Measurements from ENCODE around the gene PROM2.
A peak's percentile ranks its signal among the peaks of the same experiment; 100 is the strongest.

PROM2 gene

DNA sequence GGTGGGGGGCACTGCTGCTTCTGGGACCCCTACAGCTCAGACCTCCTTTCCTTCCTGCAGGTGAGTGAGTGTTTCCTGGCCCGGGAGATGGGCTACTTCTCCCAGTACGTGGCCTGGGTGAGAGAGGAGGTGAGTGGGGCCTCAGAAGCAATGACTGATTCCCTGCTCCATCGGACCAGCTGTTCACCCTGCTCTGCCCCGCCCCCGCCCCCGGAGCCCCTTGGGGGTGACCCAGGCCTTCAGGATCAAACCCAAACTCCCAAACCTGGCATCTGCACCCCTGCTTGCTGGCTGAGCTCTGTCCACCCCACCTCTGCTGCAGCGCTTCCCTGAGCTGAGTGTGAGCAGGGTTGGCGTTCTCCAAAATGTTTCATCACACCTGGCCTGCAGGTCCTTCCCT is 13.1 kb downstream of the PROM2 start:
- no peak for DNase-seq

- DNase-seq: no peak
Measured at GRCh38 chr2:95287806-95288205, 13.6 kb downstream of the PROM2 start.

- no peak for DNase-seq
Measured at GRCh38 chr2:95289253-95289652, 15.0 kb downstream of the PROM2 start.

GRCh38 chr2:95291222-95291621 is 17.0 kb downstream of the PROM2 start:
- no peak for DNase-seq

DNA sequence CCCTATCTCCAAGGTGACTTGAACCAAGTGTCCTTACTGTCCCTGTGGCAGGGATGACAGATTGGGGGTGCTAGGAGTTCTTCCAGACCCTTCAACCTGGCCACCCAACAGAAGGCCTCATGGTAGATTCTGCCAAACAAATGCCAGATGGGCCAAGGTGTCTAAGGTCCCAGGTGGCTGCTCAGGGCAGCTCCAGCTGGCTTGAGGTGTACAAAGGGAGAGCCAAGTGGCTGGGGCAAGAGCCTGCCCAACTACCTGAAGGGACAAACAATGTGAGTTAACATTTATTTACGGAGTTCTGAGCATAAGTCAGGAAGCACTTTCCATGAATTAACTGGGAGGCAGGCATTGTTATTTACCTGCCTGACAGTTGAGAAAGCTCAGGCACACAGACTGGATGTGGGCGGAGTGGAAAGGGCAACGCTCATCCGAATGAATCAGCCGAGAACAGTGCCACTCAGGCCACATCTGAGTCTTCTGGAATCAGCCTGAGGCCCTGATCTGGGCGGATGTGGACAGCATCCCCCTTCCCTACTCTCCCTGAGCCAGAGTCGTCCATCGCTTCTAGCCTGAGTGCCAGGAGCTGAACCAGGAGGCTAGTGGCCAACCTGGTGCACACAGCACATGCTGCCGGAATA is 18.5 kb downstream of the PROM2 start:
- no peak for DNase-seq

DNA sequence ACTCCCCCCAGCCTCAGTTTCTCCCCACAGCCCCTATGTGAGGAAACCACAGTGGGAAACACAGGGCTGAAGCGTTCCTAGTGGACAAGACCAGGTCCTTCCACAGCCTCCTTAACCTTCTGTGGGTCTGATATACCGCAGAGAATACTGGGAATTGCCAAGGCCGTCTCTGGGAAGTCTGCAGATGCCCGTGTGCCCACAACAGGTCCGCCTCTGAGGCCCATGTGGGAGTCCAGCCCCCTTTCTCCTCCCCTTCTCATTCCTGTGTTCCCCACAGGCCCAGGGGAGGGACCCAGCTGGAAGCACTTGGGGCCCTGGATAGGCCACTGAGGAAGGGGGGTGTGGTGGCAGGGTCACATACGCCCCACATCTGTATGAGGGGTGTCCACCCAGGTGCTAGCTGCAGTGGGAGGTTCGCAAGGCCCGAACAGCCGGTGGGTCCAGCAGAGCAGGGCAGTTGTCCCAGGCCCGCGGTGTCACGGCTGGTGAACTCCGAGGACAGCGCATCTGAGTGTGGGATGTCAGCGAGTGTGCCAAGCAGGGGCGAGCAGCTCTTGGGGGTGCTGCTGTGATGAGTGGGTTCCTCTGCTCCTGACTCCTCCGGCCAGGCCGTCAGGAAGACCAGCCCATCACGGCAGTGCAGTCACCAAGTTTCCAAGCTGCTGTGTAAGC is 20.5 kb downstream of the PROM2 start:
- DNase-seq: no peak

GRCh38 chr2:95295376-95295775 is 21.1 kb downstream of the PROM2 start:
- DNase-seq: no peak

DNA sequence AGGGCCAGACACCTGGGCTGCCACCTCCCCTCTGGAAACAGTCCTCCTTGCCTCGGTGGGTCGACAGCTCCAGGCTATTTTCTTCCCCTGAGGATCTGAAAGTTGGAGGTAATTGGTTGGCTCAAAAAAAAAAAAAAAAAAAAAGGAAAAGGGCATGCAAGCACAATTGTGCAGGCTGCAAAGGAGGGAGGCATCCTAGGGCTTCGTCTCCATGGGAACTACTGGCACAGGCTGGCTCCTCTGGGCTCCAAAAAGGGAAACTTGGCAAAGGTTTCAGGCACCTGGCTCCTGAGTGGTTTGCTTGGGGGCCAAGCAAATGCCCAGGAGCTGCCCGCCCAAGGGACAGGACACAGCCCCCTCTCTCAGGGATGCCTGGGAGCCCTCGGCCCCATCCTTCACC is 21.8 kb downstream of the PROM2 start:
- DNase-seq: no peak

- no peak for DNase-seq
Measured at GRCh38 chr2:95296880-95297487, 22.7 kb downstream of the PROM2 start, which contains the start of gene KCNIP3. TSS of gene KCNIP3 (plus strand) at chr2:95297347. CDS start at chr2:95297439, 92 bp downstream.

- DNase-seq: no peak
Measured at GRCh38 chr2:95297639-95298395, 23.6 kb downstream of the PROM2 start.

DNA sequence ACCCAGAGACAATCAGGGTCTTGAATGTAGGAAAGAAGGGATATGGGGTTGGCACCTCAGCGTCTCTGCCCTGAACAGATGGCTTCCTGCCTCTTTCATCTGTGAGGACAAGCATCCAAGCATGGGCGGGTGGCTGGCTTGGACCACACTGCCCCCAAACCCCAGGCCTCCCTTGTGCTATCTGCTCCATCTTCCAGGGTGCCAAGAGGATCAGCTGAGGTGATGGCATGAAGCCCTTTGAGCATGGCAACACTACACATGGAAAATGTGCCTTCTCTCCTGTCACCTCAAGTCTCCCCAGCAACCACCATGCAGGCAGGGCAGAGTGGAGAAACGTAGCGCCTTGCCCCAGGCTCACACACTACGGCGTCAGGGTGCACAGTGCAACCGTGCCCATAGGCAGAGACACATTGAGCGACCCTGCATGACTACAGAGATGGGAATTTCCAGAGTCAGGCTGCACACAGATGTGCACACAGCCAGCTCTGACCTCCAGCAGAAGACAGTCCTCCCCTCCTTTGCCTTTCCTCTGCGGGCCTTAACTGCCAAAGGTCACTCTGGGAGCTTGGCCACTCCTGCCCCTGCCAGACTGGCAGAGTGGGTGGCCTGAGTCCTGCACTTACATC is 24.4 kb downstream of the PROM2 start:
- no peak for DNase-seq

GRCh38 chr2:95299961-95300360 is 25.7 kb downstream of the PROM2 start:
- no peak for DNase-seq

- no peak for DNase-seq
Measured at GRCh38 chr2:95300450-95300849, 26.2 kb downstream of the PROM2 start.

DNA sequence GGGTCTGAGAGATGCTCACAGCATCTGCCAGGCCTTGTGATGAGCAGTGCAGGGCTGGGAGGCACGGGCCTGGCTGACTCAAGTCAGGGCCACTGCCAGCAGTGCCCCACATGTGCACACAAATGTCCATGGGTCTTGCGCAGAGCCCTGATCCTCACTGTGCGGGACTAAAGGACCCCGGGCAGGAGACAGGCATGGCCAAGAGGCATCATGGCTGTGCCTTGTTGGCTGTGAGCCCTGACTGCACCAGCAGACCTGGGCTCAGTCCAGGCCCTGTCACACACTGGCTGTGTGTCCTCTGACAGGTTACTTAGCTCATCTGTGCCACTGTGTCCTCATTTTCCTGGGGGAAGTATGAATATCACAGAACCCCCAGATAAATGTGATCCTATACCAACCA is 26.9 kb downstream of the PROM2 start:
- DNase-seq: no peak

DNA sequence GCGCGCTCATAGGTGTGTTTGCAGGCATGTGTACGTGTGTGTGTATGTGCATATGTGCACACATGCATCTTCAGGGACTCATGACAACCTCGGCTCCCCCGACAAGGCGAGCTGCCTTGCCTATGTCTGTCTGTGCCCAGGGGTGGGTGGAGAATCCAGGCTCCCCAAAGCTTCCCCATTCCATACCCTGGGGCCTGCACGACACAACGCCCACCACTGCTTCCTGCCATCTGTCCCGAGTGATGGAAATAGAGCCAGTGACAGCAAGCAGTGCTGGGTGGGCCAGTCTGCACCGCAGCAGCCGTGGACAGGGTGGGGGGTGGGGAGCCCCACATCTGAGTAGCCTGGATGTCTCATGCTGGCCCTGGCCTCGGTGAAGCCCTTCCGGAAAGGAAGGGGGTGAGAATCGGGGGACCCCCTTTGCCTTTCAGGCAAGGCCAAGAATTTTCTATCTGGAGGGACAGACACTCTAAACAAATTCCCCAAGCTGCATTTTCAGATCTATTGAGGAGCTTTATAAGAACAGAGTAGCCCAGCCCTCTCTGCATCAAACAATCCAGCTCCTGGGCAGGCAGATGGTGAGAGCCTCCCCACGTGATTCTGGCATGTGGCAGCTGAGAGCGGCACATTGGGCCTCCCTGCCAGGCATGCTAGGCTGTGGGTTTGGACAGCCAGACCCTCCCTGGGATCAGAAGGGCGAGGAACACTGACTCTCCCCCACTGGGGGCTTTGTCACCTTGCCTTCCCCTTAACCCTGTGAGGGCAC is 27.8 kb downstream of the PROM2 start:
- DNase-seq: peak; percentile 50 to 63

GRCh38 chr2:95303191-95303919 is 29.1 kb downstream of the PROM2 start:
- DNase-seq: no peak

DNA sequence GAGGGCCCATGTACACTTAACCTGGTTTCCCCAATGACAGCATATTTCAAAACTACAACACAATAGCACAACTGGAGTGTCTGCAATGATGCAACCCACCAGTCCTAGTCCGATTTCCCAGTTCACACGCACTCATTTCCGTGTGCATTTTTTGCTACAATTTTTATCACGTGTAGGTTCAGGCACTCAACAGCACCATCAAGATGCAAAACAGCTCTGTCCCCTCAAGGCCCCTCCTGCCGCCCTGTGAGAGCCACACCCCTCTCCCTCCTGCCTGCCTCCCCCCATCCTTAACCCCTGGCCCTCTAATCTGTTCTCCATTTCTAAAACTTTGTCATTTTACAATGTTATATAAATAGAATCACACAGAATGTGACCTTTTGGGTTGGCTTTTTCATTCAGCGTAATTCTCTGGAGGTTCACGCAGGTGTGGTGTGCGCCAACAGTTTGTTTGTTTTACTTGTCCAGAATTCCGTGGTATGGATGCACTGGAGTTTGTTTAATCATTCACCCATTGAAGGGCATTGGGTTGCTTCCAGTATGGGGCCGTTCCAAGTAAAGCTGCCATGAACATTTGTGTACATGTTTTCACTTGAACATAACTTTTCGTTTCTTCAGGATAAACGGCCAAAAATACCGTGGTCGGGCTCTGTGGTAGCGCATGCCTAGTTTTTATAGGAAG is 31.3 kb downstream of the PROM2 start:
- DNase-seq: no peak

GRCh38 chr2:95306336-95306895 is 32.2 kb downstream of the PROM2 start:
- no peak for DNase-seq

- no peak for DNase-seq
Measured at GRCh38 chr2:95307036-95307435, 32.8 kb downstream of the PROM2 start.

GRCh38 chr2:95307878-95308277 is 33.6 kb downstream of the PROM2 start:
- DNase-seq: no peak
